ENCODE results near the gene DAB2.

The DAB2 gene

GRCh38 chr5:39447968-39448367, 23.2 kb upstream of the DAB2 start:
- no peaks in the 10 kb centered on the region for H3K9me2 ChIP-seq (ENCODE audit: low read depth, low read length)
- no peak overlapping the region for H3K9ac ChIP-seq (ENCODE audit: low read length)
- H4K20me1 ChIP-seq (ENCODE audit: insufficient read depth, low read length): no peaks in the 10 kb centered on the region
- no peaks in the 10 kb centered on the region for H3K27me3 ChIP-seq (ENCODE audit: insufficient read depth, low read length)
- no peak overlapping the region for H3K4me3 ChIP-seq (ENCODE audit: low read depth, low read length, poor library complexity, severe bottlenecking)
- no peak overlapping the region for H3K4me2 ChIP-seq (ENCODE audit: low read length)
- no peaks in the 10 kb centered on the region for H3F3A ChIP-seq (ENCODE audit: insufficient read depth, low read length)
- no peaks in the 10 kb centered on the region for H3K9me3 ChIP-seq (ENCODE audit: low read length)
- no peaks in the 10 kb centered on the region for H3K4me1 ChIP-seq (ENCODE audit: insufficient read depth, low read length, severe bottlenecking)
- no peak overlapping the region for H2AFZ ChIP-seq (ENCODE audit: low read length)
- no peaks in the 10 kb centered on the region for H3K36me3 ChIP-seq (ENCODE audit: insufficient read depth, low read length)
- H3K27ac ChIP-seq (ENCODE audit: low read depth, low read length, poor library complexity, severe bottlenecking): no peak overlapping the region
- H3K79me2 ChIP-seq (ENCODE audit: insufficient read depth, low read length): no peaks in the 10 kb centered on the region
- no peak for TF ChIP-seq CTCF (IDR thresholded peaks at IDR 0.05; ENCODE audit: low read length)
- TF ChIP-seq EZH2 (IDR thresholded peaks at IDR 0.05; ENCODE audit: borderline replicate concordance, low read length): no peak

- Histone ChIP-seq H3K9me3 (ENCODE audit: low read length) (no peaks in the 10 kb centered on the region), H4K20me1 (ENCODE audit: insufficient read depth, low read length) (no peaks in the 10 kb centered on the region), H3K27ac (ENCODE audit: low read depth, low read length, poor library complexity, severe bottlenecking) (no peak overlapping the region), H3K4me3 (ENCODE audit: low read depth, low read length, poor library complexity, severe bottlenecking) (no peak overlapping the region), H2AFZ (ENCODE audit: low read length) (no peak overlapping the region), H3K9me2 (ENCODE audit: low read depth, low read length) (no peaks in the 10 kb centered on the region), H3K4me1 (ENCODE audit: insufficient read depth, low read length, severe bottlenecking) (no peaks in the 10 kb centered on the region), H3K27me3 (ENCODE audit: insufficient read depth, low read length) (no peaks in the 10 kb centered on the region), H3K4me2 (ENCODE audit: low read length) (no peak overlapping the region), H3K36me3 (ENCODE audit: insufficient read depth, low read length) (no peaks in the 10 kb centered on the region), H3K79me2 (ENCODE audit: insufficient read depth, low read length) (no peaks in the 10 kb centered on the region), H3F3A (ENCODE audit: insufficient read depth, low read length) (no peaks in the 10 kb centered on the region), H3K9ac (ENCODE audit: low read length) (no peak overlapping the region)
- TF ChIP-seq EZH2 (IDR thresholded peaks at IDR 0.05; ENCODE audit: borderline replicate concordance, low read length) (no peak), CTCF (IDR thresholded peaks at IDR 0.05; ENCODE audit: low read length) (no peak)
These were observed 22.3 kb upstream of the DAB2 start for GRCh38 chr5:39447059-39447458.

GRCh38 chr5:39446231-39446630, 21.5 kb upstream of the DAB2 start:
- H3K27me3 ChIP-seq (ENCODE audit: insufficient read depth, low read length): no peaks in the 10 kb centered on the region
- no peaks in the 10 kb centered on the region for H3K36me3 ChIP-seq (ENCODE audit: insufficient read depth, low read length)
- no peak overlapping the region for H2AFZ ChIP-seq (ENCODE audit: low read length)
- no peak overlapping the region for H3K4me3 ChIP-seq (ENCODE audit: low read depth, low read length, poor library complexity, severe bottlenecking)
- no peak for TF ChIP-seq EZH2 (IDR thresholded peaks at IDR 0.05; ENCODE audit: borderline replicate concordance, low read length)
- TF ChIP-seq CTCF (IDR thresholded peaks at IDR 0.05; ENCODE audit: low read length): no peak
- no peaks in the 10 kb centered on the region for H4K20me1 ChIP-seq (ENCODE audit: insufficient read depth, low read length)
- H3K9me3 ChIP-seq (ENCODE audit: low read length): no peaks in the 10 kb centered on the region
- no peaks in the 10 kb centered on the region for H3K9me2 ChIP-seq (ENCODE audit: low read depth, low read length)
- no peak overlapping the region for H3K9ac ChIP-seq (ENCODE audit: low read length)
- H3F3A ChIP-seq (ENCODE audit: insufficient read depth, low read length): no peaks in the 10 kb centered on the region
- no peaks in the 10 kb centered on the region for H3K4me1 ChIP-seq (ENCODE audit: insufficient read depth, low read length, severe bottlenecking)
- H3K79me2 ChIP-seq (ENCODE audit: insufficient read depth, low read length): no peaks in the 10 kb centered on the region
- H3K4me2 ChIP-seq (ENCODE audit: low read length): no peak overlapping the region
- H3K27ac ChIP-seq (ENCODE audit: low read depth, low read length, poor library complexity, severe bottlenecking): no peak overlapping the region
